ENCODE results near the gene B3GNT5.
"Not testable (repeated sequence)": the region's sequence is repeated elsewhere in the genome, so short reads cannot be mapped to it uniquely, and the experiment has no call there.

B3GNT5 gene, protein sequence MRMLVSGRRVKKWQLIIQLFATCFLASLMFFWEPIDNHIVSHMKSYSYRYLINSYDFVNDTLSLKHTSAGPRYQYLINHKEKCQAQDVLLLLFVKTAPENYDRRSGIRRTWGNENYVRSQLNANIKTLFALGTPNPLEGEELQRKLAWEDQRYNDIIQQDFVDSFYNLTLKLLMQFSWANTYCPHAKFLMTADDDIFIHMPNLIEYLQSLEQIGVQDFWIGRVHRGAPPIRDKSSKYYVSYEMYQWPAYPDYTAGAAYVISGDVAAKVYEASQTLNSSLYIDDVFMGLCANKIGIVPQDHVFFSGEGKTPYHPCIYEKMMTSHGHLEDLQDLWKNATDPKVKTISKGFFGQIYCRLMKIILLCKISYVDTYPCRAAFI

DNA sequence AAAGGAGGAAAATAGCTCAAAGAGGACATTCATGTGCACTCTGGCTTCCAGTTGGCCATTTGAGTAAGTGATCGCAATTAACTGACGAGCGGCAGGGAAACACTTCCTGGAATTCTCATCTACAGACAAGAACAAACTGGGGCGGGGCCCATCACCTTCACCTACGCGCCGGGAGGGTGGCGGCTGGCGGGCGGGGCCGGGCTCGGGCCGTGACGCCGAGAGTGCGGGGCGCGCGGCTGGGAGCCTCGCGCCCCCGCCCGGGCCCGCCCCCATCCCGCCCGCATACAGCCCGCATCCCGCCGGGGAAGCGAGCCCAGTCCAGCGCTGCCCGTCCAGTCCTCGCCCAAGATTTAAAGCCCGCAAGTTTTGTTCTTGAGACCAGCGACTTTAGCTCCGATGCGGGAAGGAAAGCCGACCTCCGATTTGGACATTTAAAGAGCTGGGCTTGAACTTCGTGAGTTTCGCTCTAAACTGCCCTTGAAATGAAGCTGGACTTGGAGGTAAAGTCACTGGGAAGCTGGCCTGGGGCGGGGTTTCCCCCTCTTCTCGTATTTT is at the start of gene B3GNT5:
TSS of gene B3GNT5 (plus strand) at position 281 of the 555 bp plus-strand sequence. CDS start 16,546 bp downstream, outside the sequence.
- peak; percentile 42 for DNase-seq

DNA sequence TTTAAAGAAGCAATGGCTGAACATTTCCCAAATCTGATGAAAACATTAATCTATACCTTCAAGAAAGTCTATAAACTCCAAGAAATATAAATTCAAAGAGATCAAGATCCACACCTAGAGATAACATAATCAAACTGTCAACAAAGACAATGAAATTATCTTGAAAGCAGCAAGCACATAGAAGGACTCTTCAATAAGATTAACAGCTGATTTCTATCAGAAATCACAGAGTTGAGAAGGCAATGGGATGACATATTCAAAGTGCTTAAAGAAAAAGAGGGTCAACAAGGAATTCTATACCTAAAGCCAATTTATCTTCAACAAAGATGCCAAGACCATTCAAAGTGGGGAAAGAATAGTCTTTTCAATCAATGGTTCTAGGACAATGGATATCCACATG is 49.4 kb upstream of the B3GNT5 start:
- no peak for DNase-seq

DNA sequence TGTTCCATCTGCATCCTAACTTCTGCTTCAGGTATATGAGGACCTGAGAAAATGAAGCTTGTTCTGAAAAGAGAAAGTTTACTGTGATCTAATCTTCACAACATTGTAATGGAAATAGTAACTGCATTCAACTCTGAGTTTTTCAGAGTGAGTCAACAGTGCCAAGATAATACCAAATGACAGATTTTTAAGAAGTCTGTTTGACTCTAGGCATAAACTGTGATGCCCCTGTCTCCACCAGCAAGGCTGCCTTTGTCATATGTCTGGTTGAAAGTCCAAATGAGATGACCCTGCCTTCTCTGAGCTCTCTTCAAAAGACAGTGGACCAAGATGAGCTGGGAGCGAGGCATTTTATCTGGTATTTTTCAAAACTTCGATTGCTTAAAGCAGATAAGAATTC is 44.8 kb upstream of the B3GNT5 start:
- DNase-seq: no peak

DNA sequence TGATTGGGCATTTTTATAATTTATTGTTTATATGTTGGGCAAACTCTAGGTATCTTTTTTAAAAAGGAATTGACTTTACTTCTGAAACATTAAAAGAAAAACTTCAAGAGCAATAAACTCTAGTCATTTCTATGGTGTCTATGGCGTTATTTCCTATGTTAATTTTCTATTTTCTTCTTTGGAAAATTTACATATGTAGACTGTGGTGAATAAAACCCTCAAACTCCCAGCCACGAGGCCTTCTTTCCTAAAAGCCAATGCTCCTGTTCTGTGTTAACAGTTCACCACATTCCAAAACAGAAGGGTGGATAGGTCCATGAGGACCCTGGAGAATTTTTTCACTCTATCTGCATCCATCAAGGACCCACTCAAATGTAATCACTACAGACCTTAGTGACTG is 44.3 kb upstream of the B3GNT5 start:
- DNase-seq: no peak

- DNase-seq: no peak
Observed at GRCh38 chr3:183210341-183210740, 42.7 kb upstream of the B3GNT5 start.

GRCh38 chr3:183210862-183211341 is 42.2 kb upstream of the B3GNT5 start:
- DNase-seq: peak; percentile 56

GRCh38 chr3:183211352-183211751 is 41.7 kb upstream of the B3GNT5 start:
- DNase-seq: no peak

DNA sequence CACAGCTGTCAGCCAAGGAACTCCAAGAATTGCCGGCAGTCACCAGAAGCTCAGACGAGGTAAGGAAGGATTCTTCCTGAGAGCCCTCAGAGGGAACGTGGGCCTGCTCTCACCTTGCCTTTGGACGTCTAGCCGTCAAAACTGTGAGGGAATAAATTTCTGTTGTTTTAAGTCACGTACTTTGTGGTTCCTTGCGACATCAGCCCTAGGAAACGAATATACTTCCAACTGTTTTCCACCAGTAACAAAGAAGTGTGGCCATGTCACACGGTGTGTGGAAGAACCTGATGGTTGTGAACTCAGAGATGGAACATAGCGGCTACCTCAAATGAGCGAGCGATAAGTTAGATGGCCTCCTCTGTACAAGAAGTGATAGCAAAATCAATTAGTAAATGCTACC is 41.0 kb upstream of the B3GNT5 start:
- no peak for DNase-seq

GRCh38 chr3:183212565-183212964 is 40.5 kb upstream of the B3GNT5 start:
- no peak for DNase-seq

GRCh38 chr3:183213415-183214276 is 39.4 kb upstream of the B3GNT5 start:
- no peak for DNase-seq

DNA sequence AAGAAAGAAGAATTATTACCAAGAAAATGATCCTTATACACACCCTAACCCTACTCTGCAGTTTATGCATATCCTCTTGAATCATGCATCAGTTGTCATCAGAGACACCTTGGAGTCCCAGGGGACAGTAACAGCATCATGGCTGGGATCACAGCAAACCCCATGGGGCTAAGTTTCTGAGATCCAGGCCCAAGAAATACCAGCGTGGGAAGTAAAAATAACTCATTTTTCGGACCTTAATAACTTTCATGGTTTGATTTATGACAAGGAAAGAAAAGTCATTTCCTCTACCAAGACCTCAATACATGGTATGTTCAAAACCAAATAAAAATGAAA is 38.8 kb upstream of the B3GNT5 start:
- DNase-seq: no peak

DNA sequence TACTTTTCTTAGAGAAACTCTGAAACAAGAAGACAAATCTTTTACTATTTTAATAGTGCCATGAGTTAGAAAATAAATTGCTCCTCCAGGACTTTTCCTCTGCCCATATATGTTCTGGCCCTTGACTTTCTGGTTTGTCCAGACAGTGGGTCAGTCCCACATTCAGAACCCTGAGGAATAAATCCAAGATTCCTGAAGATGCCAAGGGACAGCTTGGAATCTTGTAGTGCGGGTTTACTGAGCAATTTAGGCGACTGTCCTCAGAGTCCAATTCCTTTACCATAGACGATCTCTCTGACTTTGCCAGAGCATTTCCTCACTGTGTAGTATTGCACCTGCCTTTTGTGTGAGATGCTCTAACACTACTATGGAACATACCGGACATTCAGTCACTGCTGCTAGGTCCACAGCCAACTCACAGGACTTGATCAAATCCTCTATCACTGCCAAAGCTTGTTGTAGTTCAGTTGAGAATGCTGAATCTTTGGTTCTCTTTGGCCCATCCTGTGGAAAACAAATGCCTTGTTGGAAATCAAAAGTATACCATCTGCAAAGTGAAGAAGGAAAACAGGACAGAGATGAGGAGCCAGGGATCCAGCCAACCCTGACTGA is 37.4 kb upstream of the B3GNT5 start:
- no peak for DNase-seq

DNA sequence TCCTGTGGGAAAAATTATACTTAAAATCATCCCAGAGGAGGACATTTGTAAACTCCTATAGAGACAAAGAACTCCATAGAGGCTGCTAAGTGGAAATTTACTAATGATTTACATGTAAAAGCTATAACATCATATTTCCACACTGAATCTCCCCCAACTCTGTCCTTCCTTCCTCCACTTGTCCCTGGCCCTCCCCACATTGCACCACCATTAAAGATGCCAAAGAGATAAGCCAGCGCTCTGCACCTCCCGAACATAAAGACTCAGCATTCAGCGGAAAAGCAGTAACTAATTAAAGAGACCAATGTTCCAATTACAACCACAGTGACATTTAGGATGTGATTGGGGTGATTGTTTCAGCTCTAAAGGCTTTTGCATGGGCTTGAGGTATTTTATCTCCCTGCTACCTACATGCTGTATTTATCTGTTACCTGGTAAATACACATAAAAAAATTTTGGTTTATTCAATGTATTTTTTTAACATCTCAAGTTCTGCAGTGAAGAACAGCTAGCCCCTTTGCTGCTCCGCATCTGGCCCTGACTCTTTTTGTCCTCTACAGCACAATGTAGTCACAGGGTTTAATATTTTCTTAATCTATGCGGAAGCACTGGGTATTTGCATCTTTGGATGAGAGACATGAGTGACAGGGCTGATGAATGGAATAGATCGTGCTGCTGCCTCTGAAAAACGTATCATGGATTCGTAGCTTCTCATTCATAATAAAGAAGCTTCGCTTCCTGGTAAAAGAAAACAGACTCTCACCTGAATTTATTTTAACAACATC is 35.3 kb upstream of the B3GNT5 start:
- DNase-seq: no peak

DNA sequence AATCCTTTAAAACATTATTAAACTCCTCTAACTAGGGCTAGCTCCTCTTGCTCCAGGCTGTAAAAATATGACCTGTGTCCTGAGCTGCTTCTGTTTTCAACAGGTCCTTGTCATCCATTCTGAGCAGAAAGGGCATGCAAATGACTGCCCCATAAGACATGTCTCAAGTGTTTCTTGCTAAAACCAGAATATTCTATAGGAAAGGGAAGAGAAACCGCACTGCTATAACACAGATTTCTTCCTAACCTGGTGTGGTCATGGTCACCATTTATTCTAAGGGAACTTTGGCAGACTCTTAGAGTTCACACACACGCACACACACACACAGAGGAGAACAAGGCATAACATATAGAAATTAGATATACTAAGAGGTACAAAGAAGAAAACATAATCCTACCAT is 34.2 kb upstream of the B3GNT5 start:
- DNase-seq: no peak

DNA sequence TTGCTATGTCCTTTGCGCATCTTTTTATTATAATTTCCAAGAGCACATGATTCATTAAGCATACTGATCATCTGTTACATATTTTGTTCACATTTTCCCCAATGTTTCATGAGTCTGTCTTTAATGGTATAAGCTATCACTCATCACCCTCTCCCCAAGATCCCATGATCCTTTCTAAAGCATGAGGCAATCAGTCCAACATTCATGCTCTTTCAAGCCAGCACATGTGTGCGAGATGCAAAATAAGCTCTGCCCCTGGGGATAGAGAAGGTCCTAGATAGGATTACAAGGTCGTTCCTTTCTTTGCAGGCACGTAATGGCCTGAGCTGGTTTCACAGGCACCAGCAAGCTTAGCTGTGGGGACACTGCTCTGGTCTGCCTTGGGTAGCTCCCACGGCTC is 32.2 kb upstream of the B3GNT5 start:
- DNase-seq: no peak

- no peak for DNase-seq
Observed at GRCh38 chr3:183222631-183223235, 30.3 kb upstream of the B3GNT5 start.

GRCh38 chr3:183224180-183224970 is 28.7 kb upstream of the B3GNT5 start:
- DNase-seq: peak; percentile 34

- no peak for DNase-seq
Observed at GRCh38 chr3:183226333-183226890, 26.6 kb upstream of the B3GNT5 start.

- DNase-seq: no peak
Observed at GRCh38 chr3:183227586-183227985, 25.5 kb upstream of the B3GNT5 start.

- DNase-seq: no peak
Observed at GRCh38 chr3:183229178-183229577, 23.9 kb upstream of the B3GNT5 start.

DNA sequence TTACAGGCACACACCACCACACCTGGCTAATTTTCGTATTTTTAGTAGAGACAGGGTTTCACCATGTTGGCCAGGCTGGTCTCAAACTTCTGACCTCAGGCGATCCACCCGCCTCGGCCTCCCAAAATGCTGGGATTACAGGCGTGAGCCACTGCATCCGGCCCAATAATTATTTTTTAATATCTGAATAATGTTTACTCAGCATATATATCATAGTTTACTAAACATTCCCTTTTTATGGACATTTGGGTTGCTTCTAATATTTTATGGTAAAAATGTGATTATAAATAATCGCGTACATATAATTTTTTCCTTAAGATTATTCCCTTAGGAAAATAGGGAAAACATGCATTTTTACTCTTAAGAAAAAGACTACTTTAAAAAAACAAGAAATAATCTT is 22.8 kb upstream of the B3GNT5 start:
- DNase-seq: not testable (repeated sequence)

Measured in activated naive CD4-positive, alpha-beta T cell treated with anti-CD3 and anti-CD28 coated beads, Interleukin-2, amount 50 U/mL, for 16 hours (primary cell).